A673 (cell line): ENCODE results near the gene CHAC2.

Source experiments
- EZH2 ChIP-seq: fragments of 200-600 bp; sonication (generic); IDR thresholded peaks from 2 replicates; pipeline ENCODE4 v1.6.1; 2017; ENCODE audit warnings: borderline replicate concordance, low read depth, mild to moderate bottlenecking, mixed read lengths, antibody characterized with exemption, low read length; ENCODE audit not compliant: poor library complexity, severe bottlenecking
- TF ChIP-seq, protein P1 (sequence below): fragments of 300-800, 200-600 bp; sonication (generic); conservative IDR thresholded peaks from 2 replicates; pipeline ENCODE4 v1.5.1; 2017; ENCODE audit warnings: low read depth, mild to moderate bottlenecking, antibody characterized with exemption, low read length, moderate library complexity, mixed read lengths

- TF ChIP-seq, protein P1, sequence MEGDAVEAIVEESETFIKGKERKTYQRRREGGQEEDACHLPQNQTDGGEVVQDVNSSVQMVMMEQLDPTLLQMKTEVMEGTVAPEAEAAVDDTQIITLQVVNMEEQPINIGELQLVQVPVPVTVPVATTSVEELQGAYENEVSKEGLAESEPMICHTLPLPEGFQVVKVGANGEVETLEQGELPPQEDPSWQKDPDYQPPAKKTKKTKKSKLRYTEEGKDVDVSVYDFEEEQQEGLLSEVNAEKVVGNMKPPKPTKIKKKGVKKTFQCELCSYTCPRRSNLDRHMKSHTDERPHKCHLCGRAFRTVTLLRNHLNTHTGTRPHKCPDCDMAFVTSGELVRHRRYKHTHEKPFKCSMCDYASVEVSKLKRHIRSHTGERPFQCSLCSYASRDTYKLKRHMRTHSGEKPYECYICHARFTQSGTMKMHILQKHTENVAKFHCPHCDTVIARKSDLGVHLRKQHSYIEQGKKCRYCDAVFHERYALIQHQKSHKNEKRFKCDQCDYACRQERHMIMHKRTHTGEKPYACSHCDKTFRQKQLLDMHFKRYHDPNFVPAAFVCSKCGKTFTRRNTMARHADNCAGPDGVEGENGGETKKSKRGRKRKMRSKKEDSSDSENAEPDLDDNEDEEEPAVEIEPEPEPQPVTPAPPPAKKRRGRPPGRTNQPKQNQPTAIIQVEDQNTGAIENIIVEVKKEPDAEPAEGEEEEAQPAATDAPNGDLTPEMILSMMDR, result no peak
- no peak for TF ChIP-seq EZH2
Observed at GRCh38 chr2:53725662-53726061, 41.9 kb upstream of the CHAC2 start.
